ENCODE results near the gene UQCC3. TPM values are rescaled to one million over a fixed set of nuclear protein-coding genes. Genes with fewer than 3 reads are reported as not detected.

Gene UQCC3
- total and polyA plus RNA-seq, 2 of the 4 experiments (the other 2 are of a cell fraction): 5.7 to 9.7 TPM

- no peak for ATAC-seq (ENCODE audit: low read depth)
- Histone ChIP-seq H2BK120ac (ENCODE audit: low read depth, low read length) (no peak overlapping the region), H3K14ac (replicated peaks; ENCODE audit: low read depth, low read length) (no peak overlapping the region), H3K9me1 (ENCODE audit: insufficient read depth, low read length) (peaks cover 4% of the 10 kb centered on the region; the same call in 1 of the 2 replicates), H2BK15ac (ENCODE audit: low read depth, low read length) (no peak overlapping the region), H3K27me3 (ENCODE audit: control insufficient read depth, insufficient read depth, low read length) (no peaks in the 10 kb centered on the region), H4K20me1 (ENCODE audit: insufficient read depth, low read length) (no peaks in the 10 kb centered on the region), H3K23ac (ENCODE audit: low read depth, low read length) (no peak overlapping the region), H3K36me3 (ENCODE audit: control insufficient read depth, insufficient read depth, low read length) (peaks cover 19% of the 10 kb centered on the region), H3K9me3 (ENCODE audit: control insufficient read depth, insufficient read depth, low read length) (no peaks in the 10 kb centered on the region), H4K91ac (ENCODE audit: insufficient read depth, low read depth, low read length) (no peak overlapping the region), H2AK5ac (ENCODE audit: low read depth, low read length) (no peak overlapping the region), H3K4me1 (ENCODE audit: control insufficient read depth, insufficient read depth, low read length) (peaks cover 10% of the 10 kb centered on the region), H3K4ac (ENCODE audit: low read depth, low read length) (no peak overlapping the region), H4K5ac (ENCODE audit: low read depth, low read length) (no peak overlapping the region), H2AK9ac (replicated peaks; ENCODE audit: low read depth, low read length, poor library complexity) (no peak overlapping the region), H3K18ac (ENCODE audit: low read depth, low read length) (no peak overlapping the region), H3K79me1 (ENCODE audit: low read depth in 1 of 2, low read length in 2 of 2) (peaks cover 14 to 41% of the 10 kb centered on the region in 2 experiments; a peak in 3 of 4 replicates), H3K9ac (ENCODE audit: low read depth, low read length) (no peak overlapping the region), H3K56ac (ENCODE audit: extremely low read depth, insufficient read depth, low read length) (no peak overlapping the region), H2BK20ac (ENCODE audit: low read depth, low read length) (no peak overlapping the region), H3K4me3 (ENCODE audit: insufficient read depth, low read depth, low read length) (no peak overlapping the region), H3K27ac (ENCODE audit: insufficient read depth, low read length) (no peak overlapping the region), H4K8ac (ENCODE audit: low read depth in 2 of 2, low read length in 2 of 2) (no peak overlapping the region), H2AFZ (replicated peaks; ENCODE audit: low read length, poor library complexity) (no peak overlapping the region), H3K4me2 (ENCODE audit: low read depth, low read length) (no peak overlapping the region), H2BK5ac (ENCODE audit: low read depth, low read length, poor library complexity, severe bottlenecking) (no peak overlapping the region)
- BruUV-seq (replicated peaks): no TSS peak
- TF ChIP-seq FOS (IDR thresholded peaks at IDR 0.05; ENCODE audit: low read depth, low read length): no peak
- TF ChIP-seq NFE2L2 (IDR thresholded peaks at IDR 0.05; ENCODE audit: low read depth, low read length): no peak
- no peak for TF ChIP-seq ELK1 (IDR thresholded peaks at IDR 0.05; ENCODE audit: borderline replicate concordance, low read depth, low read length)
- TF ChIP-seq BHLHE40 (IDR thresholded peaks at IDR 0.05; ENCODE audit: low read depth, low read length): no peak
- TF ChIP-seq RFX5 (IDR thresholded peaks at IDR 0.05; ENCODE audit: low read depth, low read length): no peak
- TF ChIP-seq MAFK (IDR thresholded peaks at IDR 0.05; ENCODE audit: low read depth, low read length): no peak
- no peak for TF ChIP-seq RAD21 (IDR thresholded peaks at IDR 0.05; ENCODE audit: low read length)
- TF ChIP-seq POLR2A (IDR thresholded peaks at IDR 0.05; ENCODE audit: low read depth, low read length): no peak
- no peak for TF ChIP-seq CEBPB (IDR thresholded peaks at IDR 0.05; ENCODE audit: low read depth, low read length)
- no peak for TF ChIP-seq USF2 (IDR thresholded peaks at IDR 0.05; ENCODE audit: low read depth, low read length)
- TF ChIP-seq SMC3 (IDR thresholded peaks at IDR 0.05; ENCODE audit: low read depth, low read length): no peak
- no peak for TF ChIP-seq MXI1 (IDR thresholded peaks at IDR 0.05; ENCODE audit: borderline replicate concordance, low read depth, low read length)
- TF ChIP-seq RCOR1 (IDR thresholded peaks at IDR 0.05; ENCODE audit: insufficient replicate concordance, low read length): no peak
- no peak for TF ChIP-seq MAZ (IDR thresholded peaks at IDR 0.05; ENCODE audit: borderline replicate concordance, low read depth, low read length)
- no peak for TF ChIP-seq CHD1 (IDR thresholded peaks at IDR 0.05; ENCODE audit: low read depth, low read length)
- TF ChIP-seq CTCF (conservative IDR thresholded peaks at IDR 0.05; ENCODE audit: low read depth, low read length): no peak
- in situ Hi-C loops (cut with MboI; ENCODE audit: low sequenced_read_pairs): no loop called here
- no CpG with 5 or more reads among the region's 6 CpGs for WGBS, 2 experiments (ENCODE audit: extremely low coverage in 2 of 2, insufficient read length in 1 of 2)
- dilution Hi-C loops (cut with HindIII; ENCODE audit: low sequenced_read_pairs, unreplicated experiment): no loop called here
- intact Hi-C loops (cut with micrococcal nuclease): no loop called here
- no peak for DNase-seq
- CTCF ChIA-PET: no interaction called here
- POLR2A ChIA-PET (ENCODE audit: unreplicated experiment): no interaction called here
These were observed 5.7 kb downstream of the UQCC3 start for GRCh38 chr11:62677156-62677555.

Data from IMR-90 (cell line).